ENCODE results near the gene SPTSSB.

- TF ChIP-seq, protein P1, sequence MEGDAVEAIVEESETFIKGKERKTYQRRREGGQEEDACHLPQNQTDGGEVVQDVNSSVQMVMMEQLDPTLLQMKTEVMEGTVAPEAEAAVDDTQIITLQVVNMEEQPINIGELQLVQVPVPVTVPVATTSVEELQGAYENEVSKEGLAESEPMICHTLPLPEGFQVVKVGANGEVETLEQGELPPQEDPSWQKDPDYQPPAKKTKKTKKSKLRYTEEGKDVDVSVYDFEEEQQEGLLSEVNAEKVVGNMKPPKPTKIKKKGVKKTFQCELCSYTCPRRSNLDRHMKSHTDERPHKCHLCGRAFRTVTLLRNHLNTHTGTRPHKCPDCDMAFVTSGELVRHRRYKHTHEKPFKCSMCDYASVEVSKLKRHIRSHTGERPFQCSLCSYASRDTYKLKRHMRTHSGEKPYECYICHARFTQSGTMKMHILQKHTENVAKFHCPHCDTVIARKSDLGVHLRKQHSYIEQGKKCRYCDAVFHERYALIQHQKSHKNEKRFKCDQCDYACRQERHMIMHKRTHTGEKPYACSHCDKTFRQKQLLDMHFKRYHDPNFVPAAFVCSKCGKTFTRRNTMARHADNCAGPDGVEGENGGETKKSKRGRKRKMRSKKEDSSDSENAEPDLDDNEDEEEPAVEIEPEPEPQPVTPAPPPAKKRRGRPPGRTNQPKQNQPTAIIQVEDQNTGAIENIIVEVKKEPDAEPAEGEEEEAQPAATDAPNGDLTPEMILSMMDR (conservative IDR thresholded peaks at IDR 0.05; ENCODE audit: low read length), result no peak
- no peak for TF ChIP-seq EZH2phosphoT487 (IDR thresholded peaks at IDR 0.05; ENCODE audit: borderline replicate concordance, low read depth, low read length)
Observed at GRCh38 chr3:161371441-161372320, at the start of gene SPTSSB.
